A549 treated with ZK216348 at 1 μM for 4 hours (cell line): Measurements from ENCODE around the gene PET117. TPM values are rescaled to one million over a fixed set of nuclear protein-coding genes. Genes with fewer than 3 reads are reported as not detected.

ENCODE experiments used
- total RNA-seq: library from RNA; stranded (reverse); fragments of 200-300 nt; extraction: Qiagen RNA extraction; gene quantifications from 5 replicates; pipeline ENCODE4 v1.2.3, GENCODE V29; 2022; ENCODE audit warnings: low read depth

PET117 gene, protein sequence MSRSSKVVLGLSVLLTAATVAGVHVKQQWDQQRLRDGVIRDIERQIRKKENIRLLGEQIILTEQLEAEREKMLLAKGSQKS
- total RNA-seq = 17.9 to 27.9 TPM (median 23.6 TPM) in 5 replicates

DNA sequence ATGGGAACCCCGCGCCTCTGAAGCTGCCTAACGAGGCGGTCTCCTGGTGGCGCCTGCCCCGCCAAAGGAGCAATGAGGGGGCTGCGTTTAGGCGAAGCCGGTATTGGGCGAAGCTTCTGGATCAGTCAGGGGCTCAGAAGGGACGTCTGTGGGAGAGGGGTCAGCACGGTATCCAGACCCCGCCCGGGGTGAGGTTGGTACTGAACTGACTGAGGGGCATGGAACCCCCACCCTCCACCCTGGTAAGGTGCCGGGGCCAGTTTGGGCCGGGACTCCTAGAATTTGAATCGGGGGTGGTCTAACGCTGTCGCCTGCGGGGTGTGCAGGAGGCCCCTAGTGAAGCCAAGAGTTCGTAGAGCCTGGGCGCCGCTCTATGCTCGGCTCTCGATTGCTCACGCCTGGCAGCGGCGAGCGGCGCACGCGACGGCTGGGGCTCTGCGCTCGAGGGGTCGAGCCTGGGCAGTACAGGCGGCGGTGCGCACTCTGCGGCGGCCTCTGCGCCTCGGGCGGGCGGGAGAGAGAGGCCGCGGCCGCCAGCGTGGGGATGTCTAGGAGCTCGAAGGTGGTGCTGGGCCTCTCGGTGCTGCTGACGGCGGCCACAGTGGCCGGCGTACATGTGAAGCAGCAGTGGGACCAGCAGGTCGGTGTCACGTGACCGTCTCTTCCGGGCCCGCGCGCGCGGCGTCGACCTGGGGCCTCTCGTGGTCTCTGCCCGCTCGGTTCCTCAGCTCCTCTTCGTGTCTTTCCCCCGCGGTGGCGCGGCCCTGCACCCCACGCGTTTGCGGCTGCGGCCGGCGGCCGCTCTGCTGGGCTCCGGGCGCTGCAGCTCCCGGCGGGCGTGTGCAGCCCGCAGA lies at the start of gene PET117, which contains the start of gene KAT14:
Gene PET117 (plus strand): TSS at position 452 of the 854 bp plus-strand sequence. CDS start 93 bp downstream, at position 545.
Gene KAT14 (plus strand): TSS at position 452 of the 854 bp plus-strand sequence. CDS start 4,798 bp downstream, outside the sequence.

Other genes starting within 250 kb of the PET117 start
- gene SNX5, start 169.1 kb upstream of the PET117 start, total RNA-seq = 199 to 265 TPM (median 229 TPM) in 5 replicates
- gene MGME1, start 168.8 kb upstream of the PET117 start, total RNA-seq = 38.7 to 46.6 TPM (median 42.2 TPM) in 5 replicates
- gene OVOL2, start 79.9 kb upstream of the PET117 start, total RNA-seq = 0.18 to 0.29 TPM (median 0.23 TPM) in 4 of 5 replicates, not detected in the other
- 8.2 to 10.6 TPM (median 8.5 TPM) in 5 replicates for gene KAT14, start within 50 bp of the PET117 start, total RNA-seq
- gene ZNF133, start 150.7 kb downstream of the PET117 start, total RNA-seq = 9.7 to 12.0 TPM (median 10.9 TPM) in 5 replicates